Mucosa of rectum (tissue), 2 donors: ENCODE measurements around the gene ORC3.

ENCODE experiments used
- H3K27ac ChIP-seq, 2 donors: one replicate each; pipeline ENCODE4 v1.7.0; 2013; ENCODE audit warnings: inconsistent platforms in 2 of 2, low read depth in 2 of 2, low read length in 2 of 2
- H3K27me3 ChIP-seq, 2 donors: one replicate each; pipeline ENCODE4 v1.7.0; 2013; ENCODE audit warnings: low read length in 2 of 2; ENCODE audit not compliant: control insufficient read depth in 2 of 2, insufficient read depth in 2 of 2
- H3K36me3 ChIP-seq, 2 donors: one replicate each; pipeline ENCODE4 v1.7.0; 2013; ENCODE audit warnings: low read length in 2 of 2; ENCODE audit not compliant: control insufficient read depth in 2 of 2, insufficient read depth in 2 of 2
- H3K4me1 ChIP-seq, 2 donors: one replicate each; pipeline ENCODE4 v1.7.0; 2013; ENCODE audit warnings: low read length in 2 of 2, mild to moderate bottlenecking in 1 of 2; ENCODE audit not compliant: control insufficient read depth in 2 of 2, insufficient read depth in 2 of 2
- H3K4me3 ChIP-seq, 2 donors: one replicate each; pipeline ENCODE4 v1.7.0; 2013; ENCODE audit warnings: low read length in 2 of 2
- H3K9ac ChIP-seq, 2 donors: one replicate each; pipeline ENCODE4 v1.7.0; 2013; ENCODE audit warnings: low read length in 2 of 2, low read depth in 1 of 2, mild to moderate bottlenecking in 1 of 2
- H3K9me3 ChIP-seq, 2 donors: one replicate each; pipeline ENCODE4 v1.7.0; 2013; ENCODE audit warnings: low read length in 2 of 2; ENCODE audit not compliant: control insufficient read depth in 2 of 2
- donor health status: healthy.
- donor health status: Normal muscosa, but diverticular disease.

The ORC3 gene

DNA sequence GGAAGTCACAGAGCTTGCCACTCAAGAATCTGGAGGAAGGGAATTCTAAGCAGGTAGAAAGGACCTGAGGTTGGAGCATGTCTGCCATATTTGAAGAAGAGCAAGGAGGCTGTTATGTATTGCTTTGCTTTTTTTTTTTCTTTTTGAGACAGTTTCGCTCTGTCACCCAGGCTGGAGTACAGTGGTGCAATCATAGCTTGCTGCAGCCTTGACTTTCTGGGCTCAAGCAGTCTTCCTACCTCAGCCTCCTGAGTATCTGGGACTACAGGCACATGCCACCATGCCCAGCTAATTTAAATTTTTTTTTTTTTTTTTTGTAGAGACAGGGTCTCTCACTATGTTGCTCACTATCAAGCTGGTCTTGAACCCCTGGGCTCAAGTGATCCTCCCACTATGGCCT is 40.8 kb downstream of the ORC3 start:
- Histone ChIP-seq H3K27ac (no peak overlapping the region), H3K4me3 (no peak overlapping the region), H3K36me3 (peaks cover 2 to 4% of the 10 kb centered on the region in 2 donors), H3K27me3 (no peaks in the 10 kb centered on the region), H3K9ac (no peak overlapping the region), H3K9me3 (no peaks in the 10 kb centered on the region), H3K4me1 (peaks cover 0 to 7% of the 10 kb centered on the region in 2 donors)

DNA sequence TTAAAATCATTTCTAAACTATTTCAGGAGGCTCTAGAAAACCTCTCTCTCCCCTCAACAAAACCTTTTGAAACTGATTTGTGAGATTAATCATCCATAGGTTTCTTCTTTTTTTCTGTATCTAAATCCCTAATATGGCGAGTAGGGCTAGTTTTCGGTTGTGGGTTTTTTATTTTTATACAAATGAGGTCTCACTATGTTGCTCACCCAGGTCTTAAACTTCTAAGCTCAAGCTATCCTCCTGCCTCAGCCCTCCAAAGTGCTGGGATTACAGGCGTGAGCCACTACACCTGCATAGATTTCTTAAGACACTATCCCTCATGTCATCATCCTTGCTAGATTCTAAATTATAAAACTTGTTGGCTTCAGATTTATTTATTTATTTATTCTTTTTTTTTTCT is 43.9 kb downstream of the ORC3 start:
- H3K4me3 ChIP-seq = no peak overlapping the region
- no peaks in the 10 kb centered on the region for H3K27me3 ChIP-seq
- no peak overlapping the region for H3K9ac ChIP-seq
- peaks cover 0 to 2% of the 10 kb centered on the region in 2 donors for H3K4me1 ChIP-seq
- no peak overlapping the region for H3K27ac ChIP-seq
- peaks cover 2 to 9% of the 10 kb centered on the region in 2 donors for H3K36me3 ChIP-seq
- H3K9me3 ChIP-seq = no peaks in the 10 kb centered on the region

DNA sequence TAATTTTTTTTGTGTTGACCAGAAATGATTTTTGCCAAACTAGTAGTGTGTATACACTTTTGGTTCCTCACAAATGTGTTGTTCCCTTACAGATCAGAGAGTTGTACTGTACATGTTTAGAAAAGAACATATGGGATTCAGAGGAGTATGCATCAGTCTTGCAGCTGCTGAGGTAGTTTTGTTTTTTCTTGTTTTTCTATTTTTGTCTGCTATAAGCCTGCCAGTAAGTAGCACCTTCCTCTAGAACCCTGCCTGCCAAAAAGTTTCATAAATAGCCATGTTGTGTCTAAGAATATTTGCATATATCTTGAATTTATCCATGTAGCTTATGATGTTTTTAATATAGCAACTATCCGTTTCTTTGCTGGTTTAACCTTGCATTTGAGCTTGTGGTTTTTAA is 46.4 kb downstream of the ORC3 start:
- no peaks in the 10 kb centered on the region for H3K4me1 ChIP-seq
- no peaks in the 10 kb centered on the region for H3K9me3 ChIP-seq
- peaks cover 3 to 11% of the 10 kb centered on the region in 2 donors for H3K36me3 ChIP-seq
- no peak overlapping the region for H3K27ac ChIP-seq
- no peak overlapping the region for H3K4me3 ChIP-seq
- H3K9ac ChIP-seq = no peak overlapping the region
- no peaks in the 10 kb centered on the region for H3K27me3 ChIP-seq

DNA sequence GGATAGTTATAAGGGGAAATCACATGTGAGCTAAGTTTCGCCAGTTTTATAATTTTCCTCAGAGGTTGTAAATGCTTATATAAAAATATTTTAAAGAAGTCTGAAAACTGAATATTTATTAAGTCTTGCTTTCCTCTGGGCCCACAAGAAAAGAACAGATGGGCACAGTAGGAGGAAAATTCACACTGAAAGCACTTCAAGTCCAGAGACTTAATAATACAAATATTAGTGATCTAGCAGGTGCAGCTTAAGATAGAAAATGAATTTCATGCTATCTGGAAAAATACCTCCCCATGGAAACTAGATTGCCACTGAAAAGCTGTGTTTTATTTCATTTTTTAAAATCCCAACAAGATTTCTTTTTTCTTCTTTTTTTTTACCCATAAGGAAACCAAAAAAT is 47.2 kb downstream of the ORC3 start:
- no peak overlapping the region for H3K27ac ChIP-seq
- H3K4me3 ChIP-seq = no peak overlapping the region
- H3K9me3 ChIP-seq = no peaks in the 10 kb centered on the region
- no peaks in the 10 kb centered on the region for H3K4me1 ChIP-seq
- H3K36me3 ChIP-seq = peaks cover 3 to 11% of the 10 kb centered on the region in 2 donors
- no peak overlapping the region for H3K9ac ChIP-seq
- H3K27me3 ChIP-seq = no peaks in the 10 kb centered on the region

DNA sequence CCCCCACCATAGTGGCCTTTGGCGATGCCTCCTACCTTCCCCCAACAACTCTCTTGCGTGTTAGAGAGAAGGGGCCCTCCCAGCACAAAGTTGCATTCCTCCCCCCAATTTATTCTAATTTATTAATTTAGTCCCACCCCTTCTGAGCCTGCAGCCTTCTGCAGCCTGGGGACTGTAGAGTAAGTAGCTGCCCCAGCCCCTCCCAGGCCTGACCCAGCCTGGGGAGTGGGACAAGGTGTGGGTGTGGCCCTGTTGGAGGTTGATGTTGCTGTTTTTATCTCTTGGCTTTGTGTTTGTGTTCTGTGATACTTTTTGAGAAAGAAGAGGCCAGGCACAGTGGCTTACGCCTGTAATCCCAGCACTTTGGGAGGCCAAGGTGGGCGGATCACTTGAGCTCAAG is 49.4 kb downstream of the ORC3 start:
- Histone ChIP-seq H3K4me1 (no peaks in the 10 kb centered on the region), H3K4me3 (no peak overlapping the region), H3K36me3 (peaks cover 3 to 11% of the 10 kb centered on the region in 2 donors), H3K27me3 (no peaks in the 10 kb centered on the region), H3K9me3 (no peaks in the 10 kb centered on the region), H3K27ac (no peak overlapping the region), H3K9ac (no peak overlapping the region)

DNA sequence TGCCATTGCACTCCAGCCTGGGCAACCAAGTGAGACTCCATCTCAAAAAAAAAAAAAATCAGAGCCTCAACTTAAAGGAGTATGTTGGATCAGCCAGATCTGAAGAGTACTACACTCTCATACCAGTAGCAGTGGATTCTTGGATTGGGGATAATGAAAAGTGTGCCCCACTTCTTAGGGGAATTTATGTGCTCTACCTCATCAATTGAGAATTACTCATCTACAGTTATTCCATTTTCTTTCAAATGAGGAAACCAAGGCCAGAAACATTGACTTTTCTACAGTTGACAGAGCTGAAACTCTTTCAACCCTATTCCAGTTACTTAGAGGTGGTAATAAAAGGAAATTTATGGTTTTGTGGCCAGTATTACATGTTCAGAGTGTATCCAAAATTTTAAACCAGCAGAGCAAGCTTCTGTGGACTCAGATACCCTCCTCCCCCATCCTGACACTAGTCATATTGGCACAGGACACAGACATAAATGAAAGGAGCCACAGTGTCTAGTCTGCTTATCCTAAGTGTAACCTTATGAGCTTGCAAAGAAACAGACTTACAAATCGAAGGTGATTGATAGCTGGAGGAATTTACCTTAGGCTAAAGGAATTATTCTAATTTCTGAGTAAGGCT is 51.2 kb downstream of the ORC3 start:
- H3K27ac ChIP-seq = no peak overlapping the region
- no peaks in the 10 kb centered on the region for H3K9me3 ChIP-seq
- H3K9ac ChIP-seq = no peak overlapping the region

DNA sequence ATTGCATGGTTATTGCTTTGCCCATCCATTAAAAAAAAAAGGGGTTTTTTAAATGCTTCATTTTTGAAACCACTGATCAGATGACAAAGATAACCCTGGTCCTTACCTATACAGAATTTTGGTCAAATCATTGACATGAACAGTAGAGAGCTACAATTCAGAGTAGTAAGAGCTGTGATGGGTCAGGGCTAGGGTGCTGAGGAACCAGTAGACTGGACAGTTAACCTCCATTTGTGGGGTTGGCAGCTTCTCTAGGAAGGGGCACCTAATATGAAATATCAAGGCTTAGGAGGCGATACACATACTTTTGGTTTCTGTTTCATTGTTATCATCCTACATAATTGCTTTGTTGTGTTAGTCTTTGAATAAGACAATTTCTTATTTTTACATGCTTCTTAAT is 55.1 kb downstream of the ORC3 start:
- H3K9ac ChIP-seq = no peak overlapping the region
- no peaks in the 10 kb centered on the region for H3K9me3 ChIP-seq
- peak overlapping the region in 1 of 2 donors; percentile 13 for H3K4me3 ChIP-seq
- no peaks in the 10 kb centered on the region for H3K4me1 ChIP-seq
- H3K27me3 ChIP-seq = no peaks in the 10 kb centered on the region
- H3K27ac ChIP-seq = no peak overlapping the region
- peaks cover 0 to 6% of the 10 kb centered on the region in 2 donors for H3K36me3 ChIP-seq

More for the DNA sequence above, 51.2 kb downstream of the ORC3 start:
- no peak overlapping the region for H3K4me3 ChIP-seq
- H3K4me1 ChIP-seq = no peaks in the 10 kb centered on the region
- H3K36me3 ChIP-seq = peaks cover 3 to 7% of the 10 kb centered on the region in 2 donors
- no peaks in the 10 kb centered on the region for H3K27me3 ChIP-seq

DNA sequence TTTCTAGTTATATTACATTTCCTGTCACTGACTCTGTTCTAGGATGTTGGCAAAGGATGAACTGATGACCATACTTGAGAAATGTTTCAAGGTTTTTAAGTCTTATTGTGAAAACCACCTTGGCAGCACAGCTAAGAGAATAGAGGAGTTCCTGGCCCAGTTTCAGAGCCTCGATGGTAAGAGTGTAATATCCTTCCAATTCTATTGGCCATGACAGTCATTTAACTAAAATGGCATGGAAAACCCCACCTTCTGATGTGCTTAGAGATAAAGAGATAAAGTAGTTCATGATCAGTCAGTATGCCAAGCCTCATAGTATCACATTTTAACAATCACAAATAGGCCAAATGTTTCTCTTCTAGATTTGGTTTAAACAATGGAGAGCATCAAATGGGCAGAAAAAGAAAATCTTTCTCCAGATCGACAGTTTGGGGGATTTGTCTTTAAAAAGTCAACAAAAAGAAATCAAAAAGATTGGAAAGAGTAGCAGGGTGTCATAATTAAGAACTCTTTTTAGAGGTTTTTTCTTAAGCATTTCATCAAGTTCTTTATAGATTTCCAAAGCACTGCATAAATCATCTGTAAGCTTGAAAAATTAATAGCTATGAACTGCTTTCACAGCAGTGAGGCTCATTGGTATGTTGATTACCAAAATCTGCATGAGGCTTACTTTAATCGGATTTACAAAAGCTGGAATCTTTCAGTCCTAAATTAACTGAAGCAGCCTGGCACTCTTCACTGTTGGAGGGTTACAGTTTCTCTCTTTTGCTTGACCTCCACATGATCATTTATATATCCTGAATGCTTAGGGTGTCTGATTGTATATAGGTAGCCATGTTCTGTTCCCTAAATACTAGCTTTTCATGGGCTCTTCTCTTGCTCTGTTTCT is 63.4 kb downstream of the ORC3 start:
- H3K4me3 ChIP-seq = no peak overlapping the region
- no peak overlapping the region for H3K9ac ChIP-seq
- no peak overlapping the region for H3K27ac ChIP-seq
- no peaks in the 10 kb centered on the region for H3K4me1 ChIP-seq
- H3K9me3 ChIP-seq = no peaks in the 10 kb centered on the region
- H3K36me3 ChIP-seq = peaks cover 5 to 10% of the 10 kb centered on the region in 2 donors
- no peaks in the 10 kb centered on the region for H3K27me3 ChIP-seq

DNA sequence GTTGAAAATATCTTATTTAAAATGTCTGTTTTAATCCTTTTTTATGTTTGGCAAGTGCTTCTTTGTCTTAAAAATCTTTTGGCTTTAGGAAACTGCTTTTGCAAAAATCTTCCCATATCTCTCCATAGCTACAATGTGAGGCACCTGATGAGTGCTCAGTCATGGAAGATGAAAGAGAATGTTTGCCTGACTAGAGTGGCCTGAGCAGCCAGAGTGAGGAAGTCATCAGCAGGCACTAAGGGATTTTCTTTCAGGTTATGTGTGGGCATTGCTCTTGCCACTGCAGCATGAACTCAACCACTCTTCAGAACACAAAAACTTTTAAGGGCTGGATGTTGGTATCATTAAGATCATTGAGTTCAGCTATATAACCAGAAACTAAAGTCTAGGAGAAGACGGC is 64.2 kb downstream of the ORC3 start:
- Histone ChIP-seq H3K36me3 (peaks cover 5 to 7% of the 10 kb centered on the region in 2 donors), H3K27ac (no peak overlapping the region), H3K4me1 (no peaks in the 10 kb centered on the region), H3K27me3 (no peaks in the 10 kb centered on the region), H3K9ac (no peak overlapping the region), H3K9me3 (no peaks in the 10 kb centered on the region), H3K4me3 (no peak overlapping the region)

DNA sequence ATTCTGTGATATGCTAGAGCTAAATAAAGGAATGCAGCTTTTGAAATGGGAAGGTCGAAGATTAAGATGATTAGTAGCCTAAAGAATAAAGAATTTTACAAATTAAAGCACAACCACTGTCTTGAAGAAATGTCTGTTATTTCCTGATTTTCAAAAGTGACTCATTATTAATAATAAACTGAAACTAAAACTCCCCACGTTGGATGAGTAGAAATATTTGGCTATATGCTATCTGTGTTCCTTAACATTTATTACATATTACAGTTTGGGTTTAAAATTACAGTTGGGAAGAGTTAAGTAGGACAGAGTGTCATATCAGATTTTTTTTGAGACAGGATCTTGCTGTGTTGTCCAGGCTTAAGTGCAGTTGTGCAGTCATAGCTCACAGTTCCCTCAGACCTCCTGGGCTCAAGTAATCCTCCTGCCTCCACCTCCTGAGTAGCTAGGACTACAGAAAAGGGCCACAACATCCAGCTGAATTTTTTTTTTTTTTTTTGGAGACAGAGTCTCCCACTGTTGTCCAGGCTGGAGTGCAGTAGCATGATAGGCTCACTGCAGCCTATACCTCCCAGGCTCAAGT is 65.0 kb downstream of the ORC3 start:
- H3K4me3 ChIP-seq = no peak overlapping the region
- peaks cover 5 to 7% of the 10 kb centered on the region in 2 donors for H3K36me3 ChIP-seq
- no peaks in the 10 kb centered on the region for H3K4me1 ChIP-seq
- no peak overlapping the region for H3K27ac ChIP-seq
- H3K9me3 ChIP-seq = no peaks in the 10 kb centered on the region
- H3K27me3 ChIP-seq = no peaks in the 10 kb centered on the region
- H3K9ac ChIP-seq = no peak overlapping the region
